Cardiac septum (tissue), 1 donor: ENCODE data around the gene GLIS1. TPM values are rescaled to one million over a fixed set of nuclear protein-coding genes. Genes with fewer than 3 reads are reported as not detected.

ENCODE experiments used
- DNase-seq: peaks from one replicate; pipeline ENCODE4 v3.0.0-alpha.2; 2020; ENCODE audit warnings: low spot score
- intact Hi-C: fragments of 100-400 bp; cut with DNase I; formaldehyde crosslinking; loops from one replicate; pipeline ENCODE4 v1.14.0; 2022
- total RNA-seq: library from RNA; stranded (reverse); fragmentation: NEBNext Ultra II Directional; extraction: Animal tissue kit (Norgen Biotek cat#: 25700); gene quantifications from one replicate; pipeline ENCODE4 v1.2.1, GENCODE V29; 2021
- donor health status: DM: no; HTN: no; CAD: no.

Gene GLIS1
- total RNA-seq, 1 donor from 2014 or later, result 0.30 TPM

DNA sequence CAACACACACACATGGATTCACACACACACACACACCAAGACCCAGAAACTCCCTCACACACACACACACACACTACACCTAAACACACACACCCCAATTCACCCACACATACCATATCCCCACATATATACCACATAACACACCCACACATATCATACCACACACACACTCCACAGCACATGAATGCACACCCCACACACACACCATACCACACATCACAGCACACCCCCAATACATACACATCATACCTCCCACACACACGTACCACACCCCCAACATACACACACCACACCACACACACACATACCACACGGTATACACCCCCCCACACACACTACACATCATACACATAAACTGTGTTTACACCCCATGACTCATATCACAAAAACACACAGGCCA, 199.7 kb downstream of the GLIS1 start:
- DNase-seq, result no peak
- intact Hi-C loops, result no loop called here

DNA sequence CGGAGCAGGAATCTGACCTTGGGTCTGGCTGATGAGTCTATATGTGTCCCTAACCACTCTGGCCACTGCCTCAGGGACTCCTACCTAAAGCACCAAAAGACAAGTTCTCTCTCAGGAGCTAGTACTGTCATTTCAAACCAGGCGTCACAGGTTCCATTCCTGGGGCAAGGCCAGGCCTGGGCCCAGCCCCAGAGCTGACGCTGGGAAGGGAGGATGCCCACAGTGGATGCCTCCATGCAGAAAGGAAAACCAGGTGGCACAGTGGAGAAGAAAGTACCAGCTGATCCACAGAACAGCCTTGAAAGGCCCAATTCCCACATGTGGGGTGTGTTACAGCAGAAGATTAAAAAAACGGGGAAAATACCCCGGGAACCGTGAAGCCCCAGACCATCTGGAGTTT, 202.4 kb downstream of the GLIS1 start:
- intact Hi-C loops, result no loop called here

DNA sequence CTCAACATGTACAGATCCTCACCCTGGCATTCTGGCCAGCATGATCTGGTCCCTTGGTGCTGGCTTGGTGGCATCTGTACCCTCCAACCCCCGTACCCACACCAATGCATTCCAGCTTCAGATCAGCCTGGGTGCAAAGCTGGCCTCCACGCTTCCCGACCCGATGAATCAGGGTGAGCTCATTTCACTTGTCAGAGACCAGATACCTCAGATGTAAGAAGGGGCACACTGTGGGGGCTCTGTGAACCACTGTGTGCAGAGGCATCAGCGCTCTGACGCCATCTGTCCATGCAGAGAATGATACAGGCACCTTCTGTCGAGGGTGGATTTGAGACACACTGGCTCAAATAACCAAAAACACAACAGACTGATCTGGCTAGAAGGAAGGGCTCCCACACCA, 203.1 kb downstream of the GLIS1 start:
- intact Hi-C loops, result no loop called here

More for the DNA sequence above, 202.4 kb downstream of the GLIS1 start:
- no peak for DNase-seq

DNA sequence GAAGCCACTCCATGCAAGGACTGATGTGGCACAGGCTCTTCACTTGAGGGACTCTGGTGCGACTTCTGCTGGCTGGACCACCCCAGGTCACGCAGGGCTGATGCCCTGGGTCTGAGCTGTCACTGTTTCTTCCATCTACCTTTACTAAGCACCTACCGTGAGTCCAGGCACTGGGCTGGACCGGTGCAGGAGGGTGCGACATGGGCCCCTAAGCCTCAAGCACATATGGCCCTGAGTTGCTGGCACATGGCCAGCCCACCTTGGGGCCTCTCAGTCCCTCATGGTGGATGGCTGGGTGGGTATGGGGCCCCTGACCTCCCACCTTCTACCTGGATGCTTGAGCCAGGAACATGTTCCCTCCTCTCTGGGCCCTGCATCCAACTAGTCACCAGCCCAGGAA, 203.7 kb downstream of the GLIS1 start:
- no peak for DNase-seq
- intact Hi-C loops, result no loop called here

More for the DNA sequence above, 203.1 kb downstream of the GLIS1 start:
- DNase-seq, result no peak

DNA sequence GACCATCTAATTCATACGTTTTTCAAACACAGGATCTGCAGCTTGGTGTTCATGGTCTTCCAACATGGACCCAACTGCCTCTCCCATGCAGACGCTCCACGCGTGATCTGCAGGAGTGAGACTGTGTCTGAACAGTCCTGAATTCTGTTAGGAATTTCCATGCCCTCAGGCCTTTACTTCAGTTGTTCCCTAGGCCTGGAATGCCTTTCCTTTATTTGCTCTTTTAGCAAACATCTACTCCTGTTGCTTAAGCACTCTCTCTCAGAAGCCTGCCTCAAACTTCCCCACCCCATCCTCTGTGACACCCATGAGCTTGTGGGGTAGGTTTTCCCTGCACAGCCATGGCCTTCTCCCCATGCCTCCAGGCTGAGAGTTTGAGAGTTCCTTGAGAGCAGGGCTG, 206.1 kb downstream of the GLIS1 start:
- intact Hi-C loops, result no loop called here
- no peak for DNase-seq

DNA sequence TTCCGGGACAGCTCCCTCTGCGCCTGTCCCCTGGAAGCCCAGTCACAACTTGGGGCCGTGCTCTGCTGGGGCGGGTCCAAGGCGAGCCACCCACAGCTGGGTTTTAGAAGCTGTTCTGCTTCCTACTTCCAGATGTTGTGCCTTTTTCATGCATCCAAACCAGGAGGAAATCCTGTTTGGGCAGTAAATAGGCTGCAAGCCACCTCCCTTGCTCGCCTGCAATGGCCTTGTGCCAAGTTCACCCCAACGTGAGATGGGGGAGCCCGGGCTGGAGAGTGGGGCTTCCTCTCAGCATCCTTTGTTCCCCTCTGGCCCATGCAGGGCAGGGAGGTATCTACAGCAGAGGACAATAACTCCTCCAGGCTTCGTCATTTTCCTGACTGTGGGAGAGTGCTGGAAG, 206.6 kb downstream of the GLIS1 start:
- no peak for DNase-seq
- intact Hi-C loops, result no loop called here

DNA sequence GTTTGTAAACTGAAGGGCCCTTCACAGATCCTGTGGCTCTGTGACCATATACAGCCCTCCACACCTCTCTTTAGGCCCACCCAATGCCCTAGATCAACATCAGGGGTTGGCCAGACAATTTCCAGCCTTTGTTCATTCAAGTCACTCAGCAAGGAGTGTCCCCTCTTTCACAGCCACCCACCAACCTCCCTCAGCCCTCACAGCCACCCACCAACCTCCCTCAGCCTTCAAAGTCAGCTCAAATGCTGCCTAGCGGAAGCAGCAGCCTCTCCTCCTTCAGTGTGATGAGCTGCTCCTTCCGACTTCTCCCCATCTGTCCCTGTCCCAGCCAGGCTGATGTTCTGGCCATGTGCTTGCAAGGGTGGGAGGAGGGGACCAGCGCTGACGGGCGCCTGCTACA, 208.4 kb downstream of the GLIS1 start:
- no peak for DNase-seq
- intact Hi-C loops, result no loop called here

DNA sequence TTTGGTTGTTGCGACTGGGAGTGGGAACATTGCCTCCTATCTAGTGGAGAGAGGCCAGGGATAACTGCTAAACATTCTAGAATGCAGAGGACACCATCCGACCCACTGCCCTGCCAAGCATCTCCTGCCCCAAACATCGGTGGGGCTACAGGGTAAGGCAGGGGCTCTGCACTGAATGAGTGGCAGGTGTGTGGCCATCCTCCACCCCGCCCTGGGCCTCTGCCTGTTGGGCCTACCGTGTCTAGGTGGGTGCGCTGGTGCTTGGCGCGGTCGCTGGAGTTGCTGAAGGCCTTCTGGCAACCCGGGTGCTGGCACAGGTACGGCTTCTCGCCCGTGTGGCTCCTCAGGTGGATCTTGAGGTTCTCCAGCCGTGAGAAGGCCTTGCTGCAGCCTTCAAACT, 209.4 kb downstream of the GLIS1 start:
- intact Hi-C loops, result no loop called here

DNA sequence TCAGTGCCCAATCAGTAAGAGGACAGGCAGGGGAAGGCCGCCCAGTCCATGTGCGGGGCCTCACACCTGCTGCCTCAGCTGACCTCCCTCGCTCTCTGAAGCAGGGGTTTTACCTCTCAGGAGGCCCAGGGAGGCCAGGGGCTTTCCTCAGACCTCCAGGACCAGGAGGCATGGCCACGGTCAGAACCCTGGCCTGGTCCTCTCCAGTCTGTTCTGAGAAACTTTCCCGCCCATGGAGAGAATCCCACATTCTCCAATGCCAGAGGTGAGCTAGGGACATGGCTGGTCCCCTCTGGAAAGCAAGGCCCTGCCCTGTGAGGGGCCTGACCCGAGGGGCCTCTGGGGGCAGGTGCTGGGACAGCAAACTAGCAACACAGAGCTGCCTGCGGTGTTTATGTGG, 211.6 kb downstream of the GLIS1 start:
- intact Hi-C loops, result no loop called here
- DNase-seq, result no peak

More for the DNA sequence above, 209.4 kb downstream of the GLIS1 start:
- no peak for DNase-seq

DNA sequence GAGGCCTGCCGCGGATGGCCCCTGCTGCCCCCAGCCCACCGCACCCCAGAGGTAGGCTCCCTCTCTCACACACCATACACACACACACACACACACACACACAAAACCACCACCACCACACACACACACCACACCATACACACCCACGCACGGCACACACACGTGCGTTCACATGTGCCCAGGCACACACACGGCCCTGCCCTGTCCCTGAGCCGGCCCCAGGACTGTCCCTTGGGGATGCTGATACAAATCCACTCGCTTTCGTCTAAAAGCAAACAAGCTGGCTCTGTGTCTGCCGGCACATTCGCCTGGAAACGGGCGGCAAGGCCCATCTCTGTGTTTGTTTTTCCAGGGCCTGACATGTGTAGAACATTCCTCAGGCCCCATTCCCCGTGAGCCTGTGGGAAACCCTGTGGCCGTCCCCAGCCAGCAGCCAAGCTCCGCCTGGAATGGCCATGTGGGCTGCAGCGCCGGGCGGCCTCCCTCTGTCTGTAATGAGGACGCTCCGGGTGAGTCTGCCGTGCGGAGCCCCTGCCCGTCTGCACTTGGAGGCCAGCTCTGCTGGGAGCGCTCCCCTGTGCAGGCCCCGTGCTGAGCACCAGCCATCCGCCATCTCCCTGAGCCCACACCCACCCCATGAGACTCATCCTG, 212.4 kb downstream of the GLIS1 start:
- intact Hi-C loops, result no loop called here
- no peak for DNase-seq

DNA sequence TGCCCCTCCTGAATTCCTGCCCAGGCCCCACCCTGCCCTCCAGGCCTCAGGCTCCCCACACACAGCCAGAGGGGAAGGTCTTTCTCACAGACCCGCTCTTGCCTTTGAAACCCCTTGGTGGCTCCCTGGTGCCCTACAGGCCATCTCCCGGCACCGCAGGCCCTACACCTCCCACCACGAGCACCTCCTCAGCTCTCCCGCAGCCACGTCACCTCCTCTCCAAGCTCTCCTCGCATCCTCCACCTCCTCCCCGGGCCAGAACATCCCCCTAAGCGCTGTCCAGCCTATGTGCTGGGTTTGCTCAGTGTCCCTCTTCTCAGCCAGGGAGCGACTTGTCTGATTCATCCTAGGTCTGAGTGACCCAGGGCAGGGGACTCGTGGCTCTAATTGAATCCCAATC, 213.4 kb downstream of the GLIS1 start:
- intact Hi-C loops, result loop anchor here (2.0 kb wide), 1 partner anchor 207 kb away; no protein-coding TSS in a partner anchor
- no peak for DNase-seq

DNA sequence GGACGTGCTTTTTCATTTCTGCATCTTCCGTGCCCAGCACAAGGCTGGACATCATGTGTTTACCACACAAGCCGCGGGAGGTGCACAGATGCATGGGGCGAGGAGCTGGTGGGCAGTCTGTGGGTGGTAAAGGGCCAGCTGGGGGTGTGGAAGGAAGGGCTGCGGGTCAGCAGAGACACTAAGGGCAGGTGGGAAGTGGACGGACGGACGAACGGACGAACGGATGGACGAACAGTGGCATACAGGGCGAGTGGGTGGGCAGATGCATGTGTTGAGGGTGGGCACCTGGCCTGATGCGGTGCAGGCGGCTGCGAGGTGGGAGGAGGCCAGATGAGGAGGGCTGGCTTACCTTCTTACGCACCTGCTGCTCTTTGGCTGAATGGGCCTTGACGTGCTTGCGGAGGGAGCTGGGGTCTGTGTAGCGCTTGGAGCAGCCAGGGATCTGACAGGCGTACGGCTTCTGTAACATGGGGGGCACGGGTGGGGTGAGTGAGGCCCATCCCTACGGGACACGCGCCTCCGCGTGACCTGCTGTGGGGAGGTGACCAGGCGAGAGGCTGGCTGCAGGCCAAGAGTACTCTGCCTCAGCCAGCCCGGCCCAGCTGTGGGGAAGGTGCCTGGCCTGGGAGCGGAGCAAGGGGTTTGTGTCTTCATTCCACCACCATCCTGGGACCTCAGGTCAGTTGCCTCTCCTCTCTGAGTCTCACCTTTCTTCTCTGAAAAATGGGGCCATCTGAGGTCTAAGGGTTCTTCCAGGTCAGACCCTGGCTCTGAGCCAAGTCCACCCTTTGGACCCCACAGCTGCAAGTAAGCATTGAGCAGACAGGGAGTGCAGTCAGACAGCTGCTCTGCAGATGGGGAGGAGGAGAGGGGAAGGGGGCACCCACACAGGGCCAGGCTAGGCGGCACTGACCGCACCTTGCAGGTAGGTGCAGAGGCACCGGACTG, 214.3 kb downstream of the GLIS1 start:
- DNase-seq, result no peak

DNA sequence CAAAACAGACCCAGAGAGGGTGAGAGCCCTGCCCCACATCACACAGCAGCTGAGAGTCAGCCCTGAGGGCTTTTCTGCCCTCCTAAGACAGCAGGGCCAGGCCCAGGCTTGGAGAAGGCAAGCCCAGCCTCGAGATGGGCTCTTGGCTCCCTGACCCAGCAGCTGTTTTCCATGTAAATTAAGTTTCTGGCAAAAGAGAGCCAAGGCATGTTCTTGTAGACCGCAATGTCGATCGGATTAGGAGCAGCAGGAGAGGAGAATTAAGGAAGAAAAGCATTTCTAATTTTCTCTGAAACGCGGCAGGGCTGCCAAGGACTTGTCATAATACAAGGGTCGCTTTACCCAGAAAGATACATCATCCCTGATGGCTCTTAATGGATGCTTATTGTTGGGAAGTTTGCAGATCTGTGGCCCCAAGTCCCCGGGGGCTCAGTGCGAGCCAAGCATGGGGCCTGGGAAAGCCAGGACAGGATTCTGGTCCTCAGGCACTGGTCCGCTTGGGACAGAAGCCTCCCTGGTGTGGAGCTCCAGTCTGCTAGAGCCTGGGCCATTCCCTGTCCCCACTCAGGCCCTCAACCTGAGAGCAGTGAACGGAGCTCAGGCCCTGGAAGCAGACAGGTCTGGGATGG, 216.9 kb downstream of the GLIS1 start:
- intact Hi-C loops, result no loop called here
- no peak for DNase-seq

More for the DNA sequence above, 214.3 kb downstream of the GLIS1 start:
- intact Hi-C loops, result loop anchor here (2.0 kb wide), 1 partner anchor 208 kb away; no protein-coding TSS in a partner anchor

DNA sequence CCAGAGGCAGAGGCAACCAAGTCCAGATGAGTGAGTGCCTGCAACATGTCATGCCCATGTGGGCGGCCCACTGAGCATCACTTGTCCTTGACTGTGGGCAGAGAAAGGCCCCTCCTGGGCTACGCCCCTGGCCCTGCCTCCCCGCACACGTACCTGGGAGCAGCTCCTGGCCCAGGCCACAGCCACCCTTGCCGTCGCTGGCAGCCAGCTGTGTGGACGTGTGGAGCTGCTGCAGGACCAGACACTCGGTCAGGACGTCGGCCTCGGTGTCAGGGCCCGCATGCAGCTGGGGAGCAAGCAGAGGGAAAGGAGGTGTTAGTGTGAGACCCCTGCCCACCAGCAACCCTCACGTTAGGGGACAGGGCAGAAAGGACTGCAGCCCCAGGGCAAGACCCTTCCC, 218.5 kb downstream of the GLIS1 start:
- intact Hi-C loops, result no loop called here
- DNase-seq, result no peak

DNA sequence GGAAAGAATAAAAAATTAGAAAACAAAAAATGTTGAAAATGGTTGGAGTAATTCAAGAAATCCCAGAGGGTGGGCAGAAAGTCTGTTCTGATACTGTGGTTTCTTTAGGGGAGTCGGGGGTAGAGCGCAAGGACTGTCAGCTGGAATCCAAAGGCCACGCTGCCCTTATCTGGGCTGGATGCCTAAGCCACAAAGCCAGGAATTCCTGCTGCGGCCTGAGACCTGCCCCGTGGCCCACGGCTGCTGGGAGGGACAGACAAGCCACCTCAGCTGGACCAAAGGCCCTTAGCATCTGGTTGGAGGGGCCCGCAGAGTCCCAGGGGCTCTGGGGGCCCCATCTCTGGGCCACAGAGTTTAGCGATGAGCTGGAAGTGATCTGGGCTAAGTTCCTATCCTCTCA, 219.5 kb downstream of the GLIS1 start:
- intact Hi-C loops, result no loop called here
- no peak for DNase-seq

DNA sequence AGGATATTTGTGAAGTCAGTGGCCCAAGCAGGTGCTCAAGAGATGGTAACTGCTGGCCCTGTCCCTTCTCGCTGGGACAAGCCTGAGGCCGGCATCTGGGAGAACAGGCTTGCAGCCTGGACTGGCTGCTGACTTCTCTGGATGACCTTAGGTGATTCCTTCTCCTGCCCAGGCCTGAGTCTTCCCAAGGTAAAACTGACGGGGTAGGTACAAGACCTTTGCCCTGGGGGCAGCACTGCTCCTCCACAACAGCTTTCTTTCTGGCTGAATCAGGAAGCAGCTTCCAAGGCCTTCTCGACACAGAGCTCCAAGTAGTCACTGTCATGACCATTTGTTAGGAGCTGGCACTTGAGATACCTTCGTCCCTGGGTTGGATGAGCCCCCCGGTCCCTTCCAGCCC, 220.2 kb downstream of the GLIS1 start:
- DNase-seq, result no peak
- intact Hi-C loops, result no loop called here

DNA sequence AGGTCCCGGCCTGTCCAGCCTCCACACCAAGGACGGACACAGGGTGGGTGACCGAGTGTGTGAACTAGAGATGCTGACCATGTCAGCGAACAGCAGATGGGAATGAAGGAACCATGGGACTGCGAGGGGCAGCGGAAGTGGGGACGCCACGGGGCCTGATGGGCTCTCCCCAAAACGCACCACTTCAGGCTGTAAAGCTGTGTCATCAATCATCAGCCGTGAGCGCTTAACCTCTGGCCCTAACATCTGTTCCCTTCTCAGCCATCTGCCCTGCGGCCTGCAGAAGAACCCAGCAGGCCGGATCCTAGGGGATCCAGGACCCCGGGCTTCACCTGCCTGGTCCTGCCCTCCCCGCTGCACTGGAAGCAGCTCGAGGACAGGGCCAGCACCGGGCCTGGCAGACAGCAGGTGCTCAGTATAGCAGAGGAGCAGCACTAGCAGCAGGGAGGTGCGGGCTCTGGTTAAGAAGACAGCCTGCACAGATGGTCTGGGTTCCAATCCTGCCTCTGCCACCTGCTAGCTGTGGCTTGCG, 221.1 kb downstream of the GLIS1 start:
- no peak for DNase-seq
- intact Hi-C loops, result no loop called here

DNA sequence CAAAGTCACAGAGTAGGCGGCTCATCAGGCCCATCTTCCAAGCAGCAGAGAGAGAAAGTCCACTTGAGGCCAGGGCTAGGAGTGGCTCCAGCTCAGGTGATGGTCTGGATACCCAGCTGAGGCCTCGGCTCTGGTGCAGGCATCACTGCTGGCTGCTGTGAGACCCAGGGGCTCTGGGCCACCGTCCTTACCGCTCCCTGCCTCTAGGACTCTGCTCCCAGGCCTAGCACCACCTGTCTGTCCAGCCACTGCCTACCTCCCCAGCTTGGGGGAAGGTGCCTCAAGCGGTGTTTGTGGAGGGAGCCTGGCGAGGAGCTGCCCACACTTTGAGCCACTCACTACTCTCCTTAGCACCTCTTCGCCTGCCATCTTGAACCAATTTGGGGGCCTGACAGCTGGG, 221.9 kb downstream of the GLIS1 start:
- no peak for DNase-seq
- intact Hi-C loops, result no loop called here

DNA sequence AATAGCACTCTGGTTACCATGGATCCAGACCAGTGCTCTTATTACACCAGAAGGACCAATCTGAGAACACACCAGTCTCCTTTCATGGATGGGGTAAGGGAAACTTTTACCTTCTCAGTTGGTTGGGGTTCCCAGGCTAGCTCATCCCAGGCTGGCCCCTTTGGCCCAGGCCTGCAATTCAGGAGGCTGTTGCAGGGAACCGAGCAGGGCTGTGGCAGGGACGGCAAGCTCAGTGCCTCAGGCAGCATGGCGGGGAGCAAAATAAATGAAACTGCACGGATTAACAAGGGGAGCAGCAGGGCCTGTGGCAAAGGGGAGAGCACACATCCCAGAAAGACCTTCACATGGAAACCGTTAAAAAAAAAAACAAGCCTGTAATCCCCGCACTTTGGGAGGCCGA, 222.8 kb downstream of the GLIS1 start:
- no peak for DNase-seq
- intact Hi-C loops, result no loop called here

DNA sequence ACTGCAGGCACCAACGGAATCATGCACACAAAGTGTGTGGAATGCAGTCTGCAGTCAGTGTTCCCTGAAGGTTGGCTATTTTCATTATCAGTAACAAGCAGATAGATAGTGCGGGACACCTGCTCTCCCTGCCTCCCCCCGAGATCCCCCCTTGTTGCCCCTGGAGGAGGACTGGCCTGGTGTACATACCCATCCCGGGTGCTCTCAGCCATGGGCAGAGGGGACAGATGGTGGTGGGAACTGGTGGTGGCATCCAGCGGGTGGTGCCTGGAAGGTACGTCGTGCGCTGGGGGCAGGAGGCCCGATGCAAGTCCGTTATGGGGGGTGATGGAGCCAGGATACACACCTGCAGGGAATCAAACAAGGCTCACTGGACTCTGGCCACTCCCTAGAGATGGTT, 224.5 kb downstream of the GLIS1 start:
- no peak for DNase-seq
- intact Hi-C loops, result no loop called here
